ENCODE data around the gene PNMA8A. TPM values are rescaled to one million over a fixed set of nuclear protein-coding genes. Genes with fewer than 3 reads are reported as not detected.

PNMA8A gene
- total RNA-seq, 2 donors from 2014 or later = 4.3 to 6.5 TPM

GRCh38 chr19:46492841-46493235 is 21.5 kb upstream of the PNMA8A start:
- Histone ChIP-seq H3K27ac (no peak overlapping the region), H3K36me3 (replicated peaks in 1 of 2; ENCODE audit: insufficient read depth in 1 of 2, low read depth in 2 of 2) (no peaks in the 10 kb centered on the region), H3K9me3 (no peaks in the 10 kb centered on the region), H3K4me1 (peaks cover 26% of the 10 kb centered on the region), H3K4me3 (no peak overlapping the region), H3K27me3 (no peaks in the 10 kb centered on the region)
- WGBS, 2 donors = 60 to 65% methylated on average over 4 to 16 of the region's 17 CpGs
- no peak for DNase-seq
- ATAC-seq = no peak
- TF ChIP-seq POLR2A (IDR thresholded peaks at IDR 0.05) (no peak), CTCF (IDR thresholded peaks at IDR 0.05) (no peak)
- intact Hi-C loops (cut with DNase I) = loop anchor here (10.0 kb wide), 1 partner anchor 208 kb away; no protein-coding TSS in a partner anchor

GRCh38 chr19:46491975-46492682 is 20.8 kb upstream of the PNMA8A start:
- Histone ChIP-seq H3K4me3 (no peak overlapping the region), H3K4me1 (peaks cover 33% of the 10 kb centered on the region), H3K27ac (no peak overlapping the region), H3K9me3 (no peaks in the 10 kb centered on the region), H3K36me3 (replicated peaks in 1 of 2; ENCODE audit: insufficient read depth in 1 of 2, low read depth in 2 of 2) (no peaks in the 10 kb centered on the region), H3K27me3 (no peaks in the 10 kb centered on the region)
- intact Hi-C loops (cut with DNase I) = loop anchor here (10.0 kb wide), 1 partner anchor 207 kb away; no protein-coding TSS in a partner anchor
- 71 to 82% methylated on average over 15 to 18 of the region's 18 CpGs for WGBS, 2 donors
- no peak for DNase-seq
- ATAC-seq = no peak
- no peak for TF ChIP-seq POLR2A (IDR thresholded peaks at IDR 0.05)

- Histone ChIP-seq H3K27ac (no peak overlapping the region), H3K4me3 (no peak overlapping the region), H3K9me3 (no peaks in the 10 kb centered on the region), H3K27me3 (no peaks in the 10 kb centered on the region), H3K4me1 (peaks cover 30% of the 10 kb centered on the region), H3K36me3 (replicated peaks in 1 of 2; ENCODE audit: insufficient read depth in 1 of 2, low read depth in 2 of 2) (no peaks in the 10 kb centered on the region)
- no peak for TF ChIP-seq CTCF (IDR thresholded peaks at IDR 0.05)
- TF ChIP-seq POLR2A (IDR thresholded peaks at IDR 0.05) = no peak
- WGBS, 2 donors = 83 to 84% methylated on average over 9 of the region's 9 CpGs
- DNase-seq (no peak), ATAC-seq (no peak)
- intact Hi-C loops (cut with DNase I) = loop anchor here (10.0 kb wide), 1 partner anchor 206 kb away; no protein-coding TSS in a partner anchor
Measured at GRCh38 chr19:46490774-46491173, 19.4 kb upstream of the PNMA8A start.

GRCh38 chr19:46489445-46490272 is 18.3 kb upstream of the PNMA8A start:
- Histone ChIP-seq H3K9me3 (no peaks in the 10 kb centered on the region), H3K27ac (no peak overlapping the region), H3K4me1 (peaks cover 22% of the 10 kb centered on the region), H3K4me3 (no peak overlapping the region), H3K36me3 (replicated peaks in 1 of 2; ENCODE audit: insufficient read depth in 1 of 2, low read depth in 2 of 2) (no peaks in the 10 kb centered on the region), H3K27me3 (no peaks in the 10 kb centered on the region)
- peak in 3 of 4 donors; percentile 38 to 48 (median 38) for DNase-seq
- peak in 4 of 7 experiments; percentile 22 to 38 (median 34) for TF ChIP-seq CTCF (IDR thresholded peaks at IDR 0.05)
- TF ChIP-seq POLR2A (IDR thresholded peaks at IDR 0.05) = no peak
- WGBS, 2 donors = 9 to 12% methylated on average over 21 to 52 of the region's 52 CpGs
- peak; percentile 39 for ATAC-seq
- intact Hi-C loops (cut with DNase I) = loop anchor here (2.0 to 10.0 kb wide), 2 partner anchors 93 to 205 kb away; no protein-coding TSS in a partner anchor

GRCh38 chr19:46488551-46488950 is 17.2 kb upstream of the PNMA8A start:
- TF ChIP-seq POLR2A (IDR thresholded peaks at IDR 0.05) (no peak), CTCF (IDR thresholded peaks at IDR 0.05) (no peak)
- 48 to 49% methylated on average over 6 to 11 of the region's 11 CpGs for WGBS, 2 donors
- Histone ChIP-seq H3K27me3 (no peaks in the 10 kb centered on the region), H3K36me3 (replicated peaks in 1 of 2; ENCODE audit: insufficient read depth in 1 of 2, low read depth in 2 of 2) (no peaks in the 10 kb centered on the region), H3K27ac (no peak overlapping the region), H3K9me3 (no peaks in the 10 kb centered on the region), H3K4me1 (peaks cover 22% of the 10 kb centered on the region), H3K4me3 (no peak overlapping the region)
- DNase-seq (no peak), ATAC-seq (no peak)
- intact Hi-C loops (cut with DNase I) = loop anchor here (2.0 kb wide), 1 partner anchor 92 kb away; no protein-coding TSS in a partner anchor
